Activated CD8-positive, alpha-beta memory T cell treated with anti-CD3 and anti-CD28 coated beads for 48 hours (primary cell): Measurements from ENCODE around the gene GGT6.
"Not testable (repeated sequence)": the region's sequence is repeated elsewhere in the genome, so short reads cannot be mapped to it uniquely, and the experiment has no call there.

Source experiments
- DNase-seq, 3 experiments: peaks; one replicate each; pipeline ENCODE4 v3.0.0-alpha.2; 2020; ENCODE audit warnings: low read depth in 2 of 3, low spot score in 2 of 3

Gene GGT6

DNA sequence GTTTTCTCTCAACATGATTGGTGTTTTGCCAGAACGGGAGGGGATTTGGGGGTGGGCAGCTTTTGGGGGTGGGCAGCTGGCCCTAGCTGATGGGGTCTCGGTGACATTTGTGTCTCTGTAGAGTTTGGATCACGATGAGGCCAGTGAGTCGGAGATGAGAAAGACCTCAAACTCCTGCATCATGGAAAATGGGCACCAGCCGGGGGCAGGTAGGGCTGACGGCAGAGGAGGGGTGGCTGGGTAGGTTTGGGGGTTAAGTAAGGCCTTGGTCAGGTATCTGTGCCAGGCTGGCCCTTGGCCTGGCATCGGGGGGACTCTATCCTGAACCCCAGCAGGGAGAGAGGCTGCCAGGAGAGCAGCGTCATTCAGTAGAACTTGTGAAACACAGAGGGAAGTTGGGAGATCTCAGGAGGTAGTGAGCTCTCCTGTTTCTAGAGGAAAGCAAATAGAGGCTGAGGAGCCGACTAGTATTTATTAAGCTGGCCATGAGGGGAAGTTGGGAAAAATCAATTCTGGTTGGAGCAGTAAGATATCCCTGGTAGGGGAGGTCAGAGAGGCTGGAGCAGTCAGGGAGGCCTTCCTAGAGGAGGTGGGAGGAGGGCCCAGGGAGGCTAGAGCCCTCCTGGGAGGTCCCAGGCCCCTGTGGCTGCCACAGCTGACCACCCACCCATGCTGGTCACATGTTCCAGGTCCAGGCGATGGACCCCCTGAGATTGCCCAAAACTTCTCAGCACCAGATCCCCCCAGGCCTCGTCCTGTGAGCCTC, 32.0 kb upstream of the GGT6 start:
- DNase-seq, result no peak

- DNase-seq, result no peak
These were observed 31.2 kb upstream of the GGT6 start for GRCh38 chr17:4591529-4591928.

DNA sequence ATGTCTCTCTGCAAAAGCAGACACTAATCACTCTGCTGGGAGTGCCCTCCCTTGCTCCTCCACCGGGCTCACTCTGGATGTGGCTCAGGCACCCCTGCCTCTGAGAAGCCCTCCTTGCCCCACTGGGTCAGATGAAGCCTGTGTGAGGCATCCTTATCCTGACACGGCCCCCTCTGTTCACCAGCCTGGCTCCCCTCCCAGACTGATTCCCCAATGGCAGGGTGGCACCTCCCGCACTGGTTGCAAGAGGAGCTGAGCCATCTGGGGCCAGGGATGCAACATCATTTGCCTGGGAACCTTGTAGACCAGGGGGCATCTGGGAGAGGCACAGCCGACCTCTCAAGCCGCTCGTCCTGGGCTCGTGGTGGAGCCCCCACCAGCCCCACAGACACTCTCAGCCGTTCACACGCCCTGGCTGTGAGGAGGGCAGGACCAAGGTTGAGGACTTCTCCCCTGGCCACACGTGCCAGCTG, 30.6 kb upstream of the GGT6 start:
- DNase-seq, result no peak

GRCh38 chr17:4590042-4590441, 29.7 kb upstream of the GGT6 start:
- not testable (repeated sequence) for DNase-seq

DNA sequence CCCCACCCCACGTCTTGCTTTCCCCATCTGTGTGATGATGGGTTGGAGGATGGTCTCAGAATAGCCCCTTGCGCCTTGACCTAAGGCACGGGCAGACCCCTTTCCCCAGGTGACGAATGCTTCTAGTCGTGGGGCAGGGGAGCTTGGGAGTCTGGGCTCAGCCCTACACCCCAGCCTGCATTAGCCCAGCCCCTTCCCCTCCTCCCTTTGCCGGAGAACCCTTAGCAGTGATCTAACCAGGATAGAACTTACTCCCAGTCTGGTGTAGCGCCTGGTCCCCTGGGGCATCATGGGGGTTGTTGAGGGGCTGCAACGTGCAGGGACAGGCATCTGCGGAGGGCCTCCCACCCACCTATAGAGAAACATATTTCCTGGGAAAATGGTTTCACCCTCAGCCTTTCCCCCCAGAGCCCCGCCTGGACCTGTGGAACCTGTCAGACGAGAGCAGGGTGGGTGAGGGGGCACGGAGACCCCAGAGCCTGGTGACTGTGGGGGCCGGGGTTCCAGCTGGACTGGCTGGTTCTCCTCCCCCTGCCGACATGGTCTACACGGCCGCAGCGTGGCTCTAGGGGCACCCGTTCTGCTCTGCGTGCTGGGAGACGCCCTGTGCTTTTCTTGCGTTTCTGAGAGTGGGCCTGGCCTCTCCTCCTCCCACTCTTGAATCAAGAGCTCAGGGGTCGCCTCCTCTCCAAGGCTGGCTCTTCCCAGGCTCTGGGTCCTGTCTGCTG, 28.7 kb upstream of the GGT6 start:
- no peak for DNase-seq

DNA sequence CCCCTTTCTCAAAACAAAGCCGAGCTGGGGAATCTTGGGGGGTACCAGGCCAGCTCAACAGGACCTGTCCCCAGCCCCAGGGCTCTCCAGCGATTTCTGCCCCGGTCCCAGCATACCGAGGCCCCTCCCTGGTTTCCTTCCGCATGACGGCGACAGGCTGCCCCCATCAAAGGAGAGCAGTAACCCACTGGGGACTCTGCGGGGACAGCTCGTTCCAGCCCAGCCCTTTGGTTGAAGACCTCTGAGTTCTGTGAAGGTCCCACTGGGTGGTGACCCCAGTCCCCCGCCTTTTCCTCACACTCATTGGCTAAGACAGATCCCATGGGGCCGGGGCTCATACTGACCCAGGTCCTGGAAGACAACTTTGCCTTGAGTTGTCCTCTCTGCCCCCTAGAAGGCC, 28.0 kb upstream of the GGT6 start:
- DNase-seq, result no peak

- DNase-seq, result no peak
These were observed 27.4 kb upstream of the GGT6 start for GRCh38 chr17:4587803-4588202.

- DNase-seq, result no peak
These were observed 26.8 kb upstream of the GGT6 start for GRCh38 chr17:4587195-4587594.

DNA sequence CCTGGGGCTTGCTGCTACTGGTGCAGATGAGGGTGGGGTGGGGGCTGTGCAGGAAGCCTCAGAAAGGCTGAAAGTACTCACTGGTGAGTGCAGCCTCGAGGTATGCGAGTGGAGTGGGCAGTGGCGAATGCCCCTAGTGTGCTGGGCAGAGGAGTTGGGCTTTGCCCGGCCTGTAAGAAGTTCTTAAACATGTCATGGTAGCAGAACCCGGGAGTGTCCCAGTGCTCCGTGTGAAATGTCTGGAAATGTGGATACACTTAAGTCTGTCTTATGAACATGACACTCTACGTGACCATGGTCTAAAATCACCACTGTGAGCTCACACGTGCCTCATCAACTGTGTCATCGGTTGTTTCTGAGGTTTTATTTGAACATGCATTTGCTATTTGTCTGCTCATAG, 25.7 kb upstream of the GGT6 start:
- no peak for DNase-seq

DNA sequence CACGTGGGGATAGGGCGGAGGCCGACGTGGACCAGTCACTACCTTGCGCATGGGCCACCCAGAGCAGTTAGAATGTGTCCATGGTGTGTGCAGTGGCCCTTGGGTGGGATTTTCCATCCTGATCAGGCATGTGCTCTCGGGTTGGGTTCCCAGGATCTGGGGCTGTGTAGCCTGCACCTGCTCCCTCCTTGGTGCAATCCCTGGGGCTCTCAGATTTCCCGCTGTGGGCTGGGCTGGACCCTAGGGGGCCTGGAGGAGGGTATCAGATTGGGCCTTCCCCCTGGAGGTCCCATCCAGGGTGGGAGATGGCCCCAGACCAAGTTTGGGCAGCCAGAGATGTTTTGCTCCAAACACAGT, 25.2 kb upstream of the GGT6 start:
- DNase-seq, result no peak

- DNase-seq, result no peak
These were observed 24.7 kb upstream of the GGT6 start for GRCh38 chr17:4584917-4585637.

- DNase-seq, result no peak
These were observed 23.9 kb upstream of the GGT6 start, which contains the start of gene SMTNL2 for GRCh38 chr17:4584101-4584916. TSS of gene SMTNL2 (plus strand) at chr17:4584529. CDS start at chr17:4584606, 77 bp downstream.

GRCh38 chr17:4583782-4584100, 23.4 kb upstream of the GGT6 start:
- no peak for DNase-seq

DNA sequence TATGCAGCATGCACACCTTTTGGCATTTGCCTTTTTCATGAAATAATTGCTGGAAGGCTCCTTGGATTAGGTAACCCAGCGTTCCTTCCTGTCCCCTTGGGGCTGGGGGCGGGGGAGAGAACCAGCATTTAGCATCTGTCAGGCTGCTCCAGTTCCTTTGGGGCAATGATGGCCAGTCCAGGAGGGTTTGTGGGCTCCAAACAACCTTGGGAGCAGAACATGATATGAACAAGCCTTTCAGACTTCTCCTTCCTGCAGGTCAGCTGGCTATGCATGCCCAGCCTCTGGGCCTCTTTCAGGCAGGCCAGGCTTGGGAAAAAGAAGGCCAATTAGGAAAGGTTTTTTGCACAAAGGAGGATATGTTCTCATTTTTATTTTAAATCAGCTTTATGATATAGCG, 22.8 kb upstream of the GGT6 start:
- DNase-seq, result no peak

- no peak for DNase-seq
These were observed 22.3 kb upstream of the GGT6 start for GRCh38 chr17:4582691-4583090.

- DNase-seq, result no peak
These were observed 21.7 kb upstream of the GGT6 start for GRCh38 chr17:4582101-4582501.

GRCh38 chr17:4580291-4580690, 19.9 kb upstream of the GGT6 start:
- DNase-seq, result no peak

DNA sequence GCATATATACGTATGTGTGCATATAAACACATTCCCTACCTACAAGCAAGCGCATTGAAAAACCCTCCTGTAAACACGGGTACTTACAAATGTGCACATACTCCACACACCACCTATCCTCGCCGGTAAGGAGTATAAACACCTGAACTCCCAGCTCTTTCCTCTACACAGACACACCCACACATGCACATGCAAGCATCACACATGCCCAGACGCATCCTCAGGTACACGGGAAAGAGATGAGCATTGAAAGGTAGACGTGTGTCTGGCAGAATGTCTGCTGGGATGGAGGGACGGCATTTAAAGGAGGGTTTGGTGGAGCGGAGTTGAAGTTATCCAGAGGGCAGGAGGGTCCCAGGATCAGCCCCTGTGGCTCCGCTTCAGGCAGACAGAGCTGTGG, 19.3 kb upstream of the GGT6 start:
- no peak for DNase-seq

DNA sequence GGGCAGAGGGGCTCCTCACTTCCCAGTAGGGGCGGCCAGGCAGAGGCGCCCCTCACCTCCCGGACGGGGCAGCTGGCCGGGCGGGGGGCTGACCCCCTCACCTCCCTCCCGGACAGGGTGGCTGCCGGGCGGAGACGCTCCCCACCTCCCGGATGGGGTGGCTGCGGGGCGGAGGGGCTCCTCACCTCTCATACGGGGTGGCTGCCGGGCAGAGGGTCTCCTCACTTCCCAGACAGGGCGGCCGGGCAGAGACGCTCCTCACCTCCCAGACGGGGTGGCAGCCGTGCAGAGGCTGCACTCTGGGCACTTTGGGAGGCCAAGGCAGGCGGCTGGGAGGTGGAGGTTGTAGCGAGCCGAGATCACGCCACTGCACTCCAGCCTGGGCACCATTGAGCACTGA, 18.0 kb upstream of the GGT6 start:
- not testable (repeated sequence) for DNase-seq

DNA sequence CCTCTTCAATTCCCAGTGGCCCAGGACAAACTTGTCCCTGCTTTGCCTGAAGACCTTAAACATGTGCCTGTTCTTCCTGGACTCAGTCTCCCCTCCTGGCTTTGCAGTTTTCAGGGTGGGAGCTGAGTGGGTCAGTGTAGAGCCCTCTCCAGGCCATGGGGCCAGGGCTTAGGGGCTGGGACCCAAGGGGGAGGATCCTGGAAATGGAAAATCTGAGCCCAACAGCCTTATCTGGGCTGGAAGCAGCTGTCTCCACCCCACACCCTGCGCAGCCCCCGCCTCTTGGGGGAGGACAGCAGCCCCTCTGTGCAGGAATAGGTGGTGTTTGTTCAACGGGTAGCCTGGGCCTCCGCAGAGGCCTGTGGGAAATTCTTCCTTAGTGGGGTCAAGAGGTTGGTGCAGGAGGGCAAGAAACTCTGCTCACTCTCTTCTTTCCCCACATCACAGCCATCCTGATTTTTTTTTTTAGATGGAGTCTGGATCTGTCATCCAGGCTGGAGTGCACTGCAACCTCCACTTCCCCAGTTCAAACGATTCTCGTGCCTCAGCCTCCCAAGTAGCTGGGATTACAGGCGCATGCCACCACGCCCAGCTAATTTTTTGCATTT, 17.1 kb upstream of the GGT6 start:
- DNase-seq, result no peak
